GM12878 (cell line): ENCODE data around the gene C16orf92. TPM values are rescaled to one million over a fixed set of nuclear protein-coding genes. Genes with fewer than 3 reads are reported as not detected.
A peak's percentile ranks its signal among the peaks of the same experiment; 100 is the strongest.

Source experiments
- DPF2 ChIP-seq: fragments of 450-650 bp; IDR thresholded peaks from 2 replicates; pipeline ENCODE4 v1.6.1; 2017; ENCODE audit warnings: mild to moderate bottlenecking
- EGR1 ChIP-seq, 2 experiments: IDR thresholded peaks; 1 replicate in 1 of 2; 2 replicates in 1 of 2; pipeline ENCODE4 v1.6.1; 2011 to 2012; ENCODE audit warnings: low read depth in 2 of 2, low read length in 2 of 2, borderline replicate concordance in 1 of 2, mild to moderate bottlenecking in 1 of 2, moderate library complexity in 1 of 2
- MAX ChIP-seq: IDR thresholded peaks from 2 replicates; pipeline ENCODE4 v1.6.1; 2012; ENCODE audit warnings: low read depth, low read length, improper control_type of control experiment
- MYC ChIP-seq: IDR thresholded peaks from 2 replicates; pipeline ENCODE4 v1.6.1; 2011; ENCODE audit warnings: mild to moderate bottlenecking, low read length, moderate library complexity, inconsistent platforms; ENCODE audit not compliant: insufficient read depth, insufficient replicate concordance, insufficient read length, severe bottlenecking
- NBN ChIP-seq: fragments of 450-650 bp; IDR thresholded peaks from 2 replicates; pipeline ENCODE4 v1.6.1; 2016
- NRF1 ChIP-seq: conservative IDR thresholded peaks from 2 replicates; pipeline ENCODE4 v1.6.1; 2011; ENCODE audit warnings: mild to moderate bottlenecking, low read depth, low read length, improper control_type of control experiment
- PAX8 ChIP-seq: fragments of 450-650 bp; IDR thresholded peaks from 2 replicates; pipeline ENCODE4 v1.6.1; 2017; ENCODE audit warnings: mild to moderate bottlenecking, moderate library complexity
- PBX3 ChIP-seq: IDR thresholded peaks from 2 replicates; pipeline ENCODE4 v1.6.1; 2011; ENCODE audit warnings: mild to moderate bottlenecking, low read depth, low read length, moderate library complexity; ENCODE audit not compliant: insufficient replicate concordance
- PKNOX1 ChIP-seq: fragments of 450-650 bp; IDR thresholded peaks from 2 replicates; pipeline ENCODE4 v1.6.1; 2016; ENCODE audit warnings: mild to moderate bottlenecking
- RUNX3 ChIP-seq: IDR thresholded peaks from 2 replicates; pipeline ENCODE4 v1.6.1; 2012; ENCODE audit warnings: low read length, inconsistent platforms
- TAF1 ChIP-seq: IDR thresholded peaks from 2 replicates; pipeline ENCODE4 v1.6.1; 2011; ENCODE audit warnings: mild to moderate bottlenecking, low read depth, low read length, borderline replicate concordance
- TCF12 ChIP-seq: IDR thresholded peaks from 2 replicates; pipeline ENCODE4 v1.6.1; 2011; ENCODE audit warnings: low read depth, mild to moderate bottlenecking, low read length
- ZNF207 ChIP-seq: fragments of 450-650 bp; IDR thresholded peaks from 2 replicates; pipeline ENCODE4 v1.6.1; 2014; ENCODE audit warnings: antibody characterized with exemption, mild to moderate bottlenecking, borderline replicate concordance
- ZNF622 ChIP-seq: fragments of 450-650 bp; IDR thresholded peaks from 2 replicates; pipeline ENCODE4 v1.6.1; 2017; ENCODE audit warnings: mild to moderate bottlenecking, inconsistent platforms
- polyA plus RNA-seq, 11 experiments: library from polyadenylated mRNA; depleted of rRNA in 4 of 11; unstranded in 6 of 11; stranded (reverse) in 5 of 11; fragments of >200 nt; fragmentation: Nextera tagmentation in 4 of 11; fragmentation: Illumina TruSeq in 1 of 11; extraction: Ambion mirVana in 4 of 11; extraction: Trizol in 1 of 11; gene quantifications; 1 replicate in 1 of 11; 2 replicates in 10 of 11; pipeline versions ENCODE4 v1.2.1 to v1.2.3, GENCODE V29; 2011 to 2016; ENCODE audit warnings: inconsistent platforms in 2 of 11, missing spikeins in 2 of 11, low read depth in 1 of 11
- total RNA-seq, 4 experiments: library from RNA; depleted of rRNA in 3 of 4; stranded (reverse); fragments of >200 nt in 3 of 4; fragmentation: Illumina TruSeq in 1 of 4; extraction: Trizol in 1 of 4; gene quantifications; 2 replicates each; pipeline versions ENCODE4 v1.2.1 to v1.2.3, GENCODE V29; 2013 to 2021
- TF ChIP-seq, protein P1 (sequence below): fragments of 450-650 bp; IDR thresholded peaks from 2 replicates; pipeline ENCODE4 v1.6.1; 2018; ENCODE audit warnings: mild to moderate bottlenecking, low read depth, moderate library complexity; ENCODE audit not compliant: partially characterized antibody
- TF ChIP-seq, protein P2 (sequence below): fragments of 450-650 bp; conservative IDR thresholded peaks from 2 replicates; pipeline ENCODE4 v1.6.1; 2017; ENCODE audit warnings: mild to moderate bottlenecking, moderate library complexity
- TF ChIP-seq, protein P3 (sequence below): fragments of 450-650 bp; IDR thresholded peaks from 2 replicates; pipeline ENCODE4 v1.6.1; 2017; ENCODE audit warnings: low read depth, mild to moderate bottlenecking, moderate library complexity
- TF ChIP-seq, protein P4 (sequence below): IDR thresholded peaks from 2 replicates; pipeline ENCODE4 v1.6.1; 2011; ENCODE audit warnings: borderline replicate concordance, low read depth, mild to moderate bottlenecking, moderate library complexity, low read length; ENCODE audit not compliant: insufficient read depth, poor library complexity, severe bottlenecking

Gene C16orf92
- total and polyA plus RNA-seq, 10 of the 15 experiments (the other 5 are each of a cell fraction or from before 2014, with no cell fraction given) = not detected

DNA sequence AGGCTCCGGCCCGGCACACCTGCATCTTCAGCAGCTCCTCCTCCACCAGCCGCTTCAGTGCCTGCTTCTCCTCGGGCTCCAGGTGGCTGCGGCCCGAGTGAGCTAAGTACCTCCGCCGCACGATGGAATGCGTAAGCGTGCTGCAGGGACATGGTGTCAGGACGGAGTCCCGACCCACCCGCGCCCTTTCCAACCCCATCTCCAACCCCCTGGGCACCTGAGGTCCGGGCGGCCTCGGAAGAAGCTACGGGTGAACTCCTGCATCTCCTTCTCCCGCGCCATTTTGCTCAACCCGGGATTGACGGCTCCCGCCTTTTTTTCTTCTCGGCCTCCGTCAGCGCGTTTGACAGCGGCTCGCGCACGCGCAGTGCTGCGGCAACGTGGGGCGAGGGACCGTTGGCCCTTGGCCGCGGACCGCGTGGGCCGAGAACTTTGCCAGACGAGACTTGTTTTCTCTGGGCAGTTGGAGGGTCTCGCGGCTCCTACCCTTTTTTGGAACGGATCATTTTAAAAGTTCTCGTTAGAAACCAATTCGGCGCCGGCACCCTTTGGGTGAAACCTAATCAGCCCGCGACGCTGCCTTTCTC, 27.6 kb upstream of the C16orf92 start, which contains the start of gene HIRIP3 (continued):
- TF ChIP-seq, protein P1, sequence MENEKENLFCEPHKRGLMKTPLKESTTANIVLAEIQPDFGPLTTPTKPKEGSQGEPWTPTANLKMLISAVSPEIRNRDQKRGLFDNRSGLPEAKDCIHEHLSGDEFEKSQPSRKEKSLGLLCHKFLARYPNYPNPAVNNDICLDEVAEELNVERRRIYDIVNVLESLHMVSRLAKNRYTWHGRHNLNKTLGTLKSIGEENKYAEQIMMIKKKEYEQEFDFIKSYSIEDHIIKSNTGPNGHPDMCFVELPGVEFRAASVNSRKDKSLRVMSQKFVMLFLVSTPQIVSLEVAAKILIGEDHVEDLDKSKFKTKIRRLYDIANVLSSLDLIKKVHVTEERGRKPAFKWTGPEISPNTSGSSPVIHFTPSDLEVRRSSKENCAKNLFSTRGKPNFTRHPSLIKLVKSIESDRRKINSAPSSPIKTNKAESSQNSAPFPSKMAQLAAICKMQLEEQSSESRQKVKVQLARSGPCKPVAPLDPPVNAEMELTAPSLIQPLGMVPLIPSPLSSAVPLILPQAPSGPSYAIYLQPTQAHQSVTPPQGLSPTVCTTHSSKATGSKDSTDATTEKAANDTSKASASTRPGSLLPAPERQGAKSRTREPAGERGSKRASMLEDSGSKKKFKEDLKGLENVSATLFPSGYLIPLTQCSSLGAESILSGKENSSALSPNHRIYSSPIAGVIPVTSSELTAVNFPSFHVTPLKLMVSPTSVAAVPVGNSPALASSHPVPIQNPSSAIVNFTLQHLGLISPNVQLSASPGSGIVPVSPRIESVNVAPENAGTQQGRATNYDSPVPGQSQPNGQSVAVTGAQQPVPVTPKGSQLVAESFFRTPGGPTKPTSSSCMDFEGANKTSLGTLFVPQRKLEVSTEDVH = peak; percentile 61
- TF ChIP-seq, protein P2, sequence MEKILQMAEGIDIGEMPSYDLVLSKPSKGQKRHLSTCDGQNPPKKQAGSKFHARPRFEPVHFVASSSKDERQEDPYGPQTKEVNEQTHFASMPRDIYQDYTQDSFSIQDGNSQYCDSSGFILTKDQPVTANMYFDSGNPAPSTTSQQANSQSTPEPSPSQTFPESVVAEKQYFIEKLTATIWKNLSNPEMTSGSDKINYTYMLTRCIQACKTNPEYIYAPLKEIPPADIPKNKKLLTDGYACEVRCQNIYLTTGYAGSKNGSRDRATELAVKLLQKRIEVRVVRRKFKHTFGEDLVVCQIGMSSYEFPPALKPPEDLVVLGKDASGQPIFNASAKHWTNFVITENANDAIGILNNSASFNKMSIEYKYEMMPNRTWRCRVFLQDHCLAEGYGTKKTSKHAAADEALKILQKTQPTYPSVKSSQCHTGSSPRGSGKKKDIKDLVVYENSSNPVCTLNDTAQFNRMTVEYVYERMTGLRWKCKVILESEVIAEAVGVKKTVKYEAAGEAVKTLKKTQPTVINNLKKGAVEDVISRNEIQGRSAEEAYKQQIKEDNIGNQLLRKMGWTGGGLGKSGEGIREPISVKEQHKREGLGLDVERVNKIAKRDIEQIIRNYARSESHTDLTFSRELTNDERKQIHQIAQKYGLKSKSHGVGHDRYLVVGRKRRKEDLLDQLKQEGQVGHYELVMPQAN = peak; percentile 76; the same call in 1 of the 2 replicates
- TF ChIP-seq NRF1 = peak; percentile 83
- TF ChIP-seq TCF12 = peak; percentile 53; the same call in 1 of the 2 replicates
- no peak for TF ChIP-seq ZNF622
- no peak for TF ChIP-seq RUNX3
- TF ChIP-seq MAX = peak; percentile 86
- peak; percentile 91 for TF ChIP-seq PKNOX1
- TF ChIP-seq, protein P3, sequence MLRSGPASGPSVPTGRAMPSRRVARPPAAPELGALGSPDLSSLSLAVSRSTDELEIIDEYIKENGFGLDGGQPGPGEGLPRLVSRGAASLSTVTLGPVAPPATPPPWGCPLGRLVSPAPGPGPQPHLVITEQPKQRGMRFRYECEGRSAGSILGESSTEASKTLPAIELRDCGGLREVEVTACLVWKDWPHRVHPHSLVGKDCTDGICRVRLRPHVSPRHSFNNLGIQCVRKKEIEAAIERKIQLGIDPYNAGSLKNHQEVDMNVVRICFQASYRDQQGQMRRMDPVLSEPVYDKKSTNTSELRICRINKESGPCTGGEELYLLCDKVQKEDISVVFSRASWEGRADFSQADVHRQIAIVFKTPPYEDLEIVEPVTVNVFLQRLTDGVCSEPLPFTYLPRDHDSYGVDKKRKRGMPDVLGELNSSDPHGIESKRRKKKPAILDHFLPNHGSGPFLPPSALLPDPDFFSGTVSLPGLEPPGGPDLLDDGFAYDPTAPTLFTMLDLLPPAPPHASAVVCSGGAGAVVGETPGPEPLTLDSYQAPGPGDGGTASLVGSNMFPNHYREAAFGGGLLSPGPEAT = peak; percentile 86
- peak; percentile 34 for TF ChIP-seq MYC
- TF ChIP-seq NBN = peak; percentile 55; the same call in 1 of the 2 replicates
- TF ChIP-seq PBX3 = peak; percentile 77
- TF ChIP-seq EGR1 (IDR thresholded peaks at IDR 0.05; ENCODE audit: borderline replicate concordance in 1 of 2, low read depth in 2 of 2, low read length in 2 of 2) = peak in 1 of 2 experiments; percentile 38; a peak in 1 of 3 replicates
- peak; percentile 82; the same call in 1 of the 2 replicates for TF ChIP-seq TAF1
- peak; percentile 38; the same call in 1 of the 2 replicates for TF ChIP-seq ZNF207
- no peak for TF ChIP-seq PAX8
- TF ChIP-seq, protein P4, sequence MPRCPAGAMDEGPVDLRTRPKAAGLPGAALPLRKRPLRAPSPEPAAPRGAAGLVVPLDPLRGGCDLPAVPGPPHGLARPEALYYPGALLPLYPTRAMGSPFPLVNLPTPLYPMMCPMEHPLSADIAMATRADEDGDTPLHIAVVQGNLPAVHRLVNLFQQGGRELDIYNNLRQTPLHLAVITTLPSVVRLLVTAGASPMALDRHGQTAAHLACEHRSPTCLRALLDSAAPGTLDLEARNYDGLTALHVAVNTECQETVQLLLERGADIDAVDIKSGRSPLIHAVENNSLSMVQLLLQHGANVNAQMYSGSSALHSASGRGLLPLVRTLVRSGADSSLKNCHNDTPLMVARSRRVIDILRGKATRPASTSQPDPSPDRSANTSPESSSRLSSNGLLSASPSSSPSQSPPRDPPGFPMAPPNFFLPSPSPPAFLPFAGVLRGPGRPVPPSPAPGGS = peak; percentile 15
- TF ChIP-seq DPF2 = peak; percentile 18; the same call in 1 of the 2 replicates
